Activated naive CD4-positive, alpha-beta T cell treated with anti-CD3 and anti-CD28 coated beads, Interleukin-2, amount 50 U/mL, for 72 hours (primary cell): Measurements from ENCODE around the gene ZNF562. TPM values are rescaled to one million over a fixed set of nuclear protein-coding genes. Genes with fewer than 3 reads are reported as not detected.
"Not testable (repeated sequence)": the region's sequence is repeated elsewhere in the genome, so short reads cannot be mapped to it uniquely, and the experiment has no call there.

ENCODE experiments used
- ATAC-seq, 2 donors: fragments of 150-1000 bp; cut with Tn5 transposase; 2 replicates each; pipeline ENCODE4 v1.10.0; 2021; ENCODE audit warnings: mild to moderate bottlenecking in 2 of 2, moderate library complexity in 2 of 2
- DNase-seq, 2 donors: peaks; one replicate each; pipeline ENCODE4 v3.0.0; 2021 to 2022; ENCODE audit warnings: low spot score in 2 of 2
- H3K27ac Mint-ChIP-seq, 2 donors: one replicate each; pipeline ENCODE4 v1.8.0; 2022; ENCODE audit warnings: mild to moderate bottlenecking in 2 of 2, mixed read lengths in 2 of 2
- H3K36me3 Mint-ChIP-seq, 2 donors: one replicate each; pipeline ENCODE4 v1.8.0; 2022; ENCODE audit warnings: mixed read lengths in 2 of 2
- H3K9me3 Mint-ChIP-seq, 2 donors: one replicate each; pipeline ENCODE4 v1.8.0; 2022; ENCODE audit warnings: mixed read lengths in 2 of 2
- total RNA-seq, 2 donors: library from RNA; stranded (reverse); gene quantifications; one replicate each; pipeline ENCODE4 v1.2.3, GENCODE V29; 2022

Gene ZNF562
- total RNA-seq, 2 donors from 2014 or later: 24.2 to 73.4 TPM

DNA sequence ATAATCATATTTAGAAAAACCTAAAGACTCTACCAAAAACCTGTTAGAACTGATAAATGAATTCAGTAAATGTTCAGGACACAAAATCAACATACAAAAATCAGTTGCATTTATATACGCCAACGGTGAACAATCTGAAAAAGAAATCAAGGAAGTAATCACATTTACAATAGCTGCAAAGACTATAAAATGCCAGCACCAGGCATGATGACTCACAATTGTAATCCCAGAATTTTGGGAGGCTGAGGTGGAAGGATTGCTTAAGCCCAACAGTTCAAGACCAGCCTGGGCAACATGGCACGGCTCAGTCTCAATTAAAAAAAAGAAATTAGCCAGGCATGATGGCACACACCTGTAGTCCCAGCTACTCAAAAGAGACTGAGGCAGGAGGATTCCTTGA is 7.0 kb downstream of the ZNF562 start:
- DNase-seq (no peak), ATAC-seq (no peak)
- Mint-ChIP-seq H3K27ac (no peak overlapping the region), H3K36me3 (peaks cover 56 to 94% of the 10 kb centered on the region in 2 donors), H3K9me3 (peaks cover 28 to 53% of the 10 kb centered on the region in 2 donors)

DNA sequence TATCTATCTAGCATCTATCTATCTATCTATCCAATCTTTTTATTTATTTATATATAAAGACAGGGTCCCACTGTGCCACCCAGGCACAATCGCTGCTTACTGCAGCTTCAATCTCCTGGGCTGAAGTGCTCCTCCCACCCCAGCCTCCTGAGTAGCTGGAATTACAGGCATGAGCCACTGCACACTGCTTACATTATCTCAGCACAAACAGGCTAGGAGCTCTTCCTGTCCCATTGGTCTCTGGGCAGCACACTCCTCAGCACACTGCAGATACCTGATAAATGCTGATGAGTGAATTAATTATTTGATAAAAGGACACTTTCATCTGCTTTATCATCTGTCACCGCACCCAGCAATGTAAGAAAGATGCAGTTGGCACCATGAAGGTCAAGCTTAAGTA is 16.1 kb downstream of the ZNF562 start:
- peaks cover 31 to 65% of the 10 kb centered on the region in 2 donors for H3K36me3 Mint-ChIP-seq
- H3K27ac Mint-ChIP-seq: no peak overlapping the region
- H3K9me3 Mint-ChIP-seq: peaks cover 4 to 5% of the 10 kb centered on the region in 2 donors
- DNase-seq: no peak
- no peak for ATAC-seq

DNA sequence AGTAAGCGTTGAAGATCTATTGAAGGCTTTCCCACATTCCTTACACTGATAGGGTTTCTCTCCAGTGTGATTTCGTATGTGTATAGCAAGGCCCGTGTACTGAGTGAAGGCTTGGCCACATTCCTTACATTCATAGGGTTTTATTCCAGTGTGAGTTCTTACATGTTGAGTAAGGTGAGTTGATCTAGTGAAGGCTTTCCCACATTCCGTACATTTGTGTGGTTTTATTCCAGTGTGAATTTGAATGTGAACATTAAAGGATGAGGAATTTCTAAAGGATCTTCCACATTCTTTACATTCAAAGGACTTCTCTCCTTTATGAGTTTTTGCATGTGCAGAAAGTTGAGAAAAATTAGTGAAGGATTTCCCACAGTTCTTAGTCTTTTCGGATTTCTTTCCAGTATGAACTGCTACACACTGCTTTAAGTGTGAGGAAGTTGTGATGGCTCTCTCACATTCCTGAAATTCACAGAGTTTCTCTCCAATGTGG is 21.8 kb downstream of the ZNF562 start:
- ATAC-seq, H3K27ac Mint-ChIP-seq, DNase-seq: not testable (repeated sequence)
- peaks cover 66 to 96% of the 10 kb centered on the region in 2 donors for H3K36me3 Mint-ChIP-seq
- peaks cover 23 to 28% of the 10 kb centered on the region in 2 donors for H3K9me3 Mint-ChIP-seq

DNA sequence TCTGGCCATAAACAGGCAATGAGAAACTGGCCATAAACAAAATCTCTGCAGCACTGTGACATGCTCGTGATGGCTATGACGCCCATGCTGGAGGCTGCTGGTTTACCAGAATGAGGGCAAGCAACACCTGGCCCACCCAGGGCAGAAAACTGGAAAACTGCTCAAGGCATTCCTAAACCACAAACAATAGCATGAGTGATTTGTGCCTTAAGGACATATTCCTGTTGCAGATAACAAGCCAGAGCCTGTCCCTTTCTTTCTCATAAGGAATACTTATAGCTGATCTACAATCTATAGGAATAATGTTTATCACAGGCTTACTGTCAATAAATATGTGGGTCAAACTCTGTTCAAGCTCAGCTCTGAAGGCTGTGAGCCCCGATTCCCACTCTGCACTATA is 23.4 kb downstream of the ZNF562 start:
- Mint-ChIP-seq H3K9me3 (peaks cover 19 to 23% of the 10 kb centered on the region in 2 donors), H3K36me3 (peaks cover 58 to 82% of the 10 kb centered on the region in 2 donors)
- not testable (repeated sequence) for DNase-seq, ATAC-seq, H3K27ac Mint-ChIP-seq

DNA sequence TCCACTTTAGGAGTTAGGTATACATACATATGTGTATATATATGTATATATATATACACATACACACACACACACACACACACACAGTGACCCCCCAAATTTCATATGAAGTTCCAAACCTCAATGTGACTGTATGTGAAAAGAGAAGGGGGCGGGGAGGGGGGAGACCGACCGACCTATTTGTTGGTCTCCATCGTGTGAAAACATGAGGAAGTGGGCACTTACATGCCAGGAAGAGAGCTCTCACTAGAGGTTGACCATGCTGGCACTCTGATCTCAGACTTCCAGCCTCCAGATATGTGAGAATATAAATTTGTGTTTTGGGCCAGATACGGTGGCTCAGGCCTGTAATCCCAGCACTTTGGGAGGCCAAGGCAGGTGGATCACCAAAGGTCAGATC is 24.6 kb downstream of the ZNF562 start:
- Mint-ChIP-seq H3K36me3 (peaks cover 54 to 79% of the 10 kb centered on the region in 2 donors), H3K9me3 (peaks cover 19 to 23% of the 10 kb centered on the region in 2 donors), H3K27ac (no peak overlapping the region)
- no peak for ATAC-seq
- no peak for DNase-seq

DNA sequence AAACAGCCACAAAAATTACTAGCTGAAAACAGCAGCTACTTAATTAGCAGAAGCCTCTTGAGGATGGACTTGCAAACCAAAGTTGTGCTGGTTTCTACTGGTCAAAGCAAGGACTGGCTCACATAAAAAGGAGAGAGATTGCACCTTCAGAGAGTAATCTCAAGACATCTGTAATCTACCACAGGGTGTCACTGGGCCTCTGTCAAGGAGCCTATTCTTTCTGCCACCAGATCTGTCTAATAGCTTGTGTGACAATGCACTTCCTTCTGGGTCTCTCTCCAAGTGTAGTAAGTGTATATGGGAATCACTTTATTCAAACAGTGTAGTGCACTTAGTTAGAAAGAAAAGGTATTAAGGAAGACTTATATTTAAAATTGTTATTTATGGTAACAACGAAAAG is 29.4 kb downstream of the ZNF562 start:
- no peak overlapping the region for H3K27ac Mint-ChIP-seq
- DNase-seq: no peak
- peaks cover 6 to 19% of the 10 kb centered on the region in 2 donors for H3K9me3 Mint-ChIP-seq
- H3K36me3 Mint-ChIP-seq: peaks cover 28 to 39% of the 10 kb centered on the region in 2 donors
- ATAC-seq: peak in 1 of 2 donors; percentile 37

DNA sequence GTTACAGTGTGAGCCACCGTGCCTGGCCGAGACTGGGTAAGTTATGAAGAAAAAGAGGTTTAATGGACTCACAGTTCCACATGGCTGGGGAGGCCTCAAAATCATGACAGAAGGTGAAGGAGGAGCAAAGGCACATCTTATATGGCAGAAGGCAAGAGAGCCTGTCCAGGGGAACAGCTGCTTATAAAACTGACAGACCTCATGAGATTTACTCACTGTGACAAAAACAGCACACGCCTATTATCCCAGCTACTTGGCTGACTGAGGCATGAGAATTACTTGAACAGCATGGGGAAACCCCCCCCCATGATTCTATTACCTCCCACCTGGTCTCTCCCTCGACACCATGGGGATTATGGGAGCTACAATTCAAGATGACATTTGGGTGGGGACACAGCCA is 30.4 kb downstream of the ZNF562 start:
- ATAC-seq (no peak), DNase-seq (no peak)
- Mint-ChIP-seq H3K36me3 (peaks cover 22 to 29% of the 10 kb centered on the region in 2 donors), H3K27ac (no peak overlapping the region), H3K9me3 (peaks cover 6 to 18% of the 10 kb centered on the region in 2 donors)

DNA sequence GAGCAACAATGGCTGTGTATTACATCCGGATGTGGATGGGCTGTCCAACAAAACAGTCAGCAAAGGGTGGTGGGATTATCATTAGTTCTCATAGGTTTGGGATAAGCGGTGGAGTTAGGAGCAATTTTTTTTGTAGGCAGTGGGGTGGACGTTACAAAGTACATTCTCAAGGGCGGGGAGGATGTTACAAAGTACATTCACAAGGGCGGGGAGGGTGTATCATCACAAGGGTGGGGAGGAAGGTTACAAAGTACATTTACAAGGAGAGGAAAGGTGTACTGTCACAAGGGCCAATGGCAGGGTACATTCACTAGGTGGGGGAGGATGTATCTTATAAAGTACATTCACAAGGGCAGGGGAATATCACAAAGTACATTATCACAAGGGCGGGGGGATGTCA is 33.1 kb downstream of the ZNF562 start:
- ATAC-seq (no peak), DNase-seq (no peak)
- Mint-ChIP-seq H3K27ac (no peak overlapping the region), H3K36me3 (peaks cover 17% of the 10 kb centered on the region in 2 donors), H3K9me3 (peaks cover 6 to 18% of the 10 kb centered on the region in 2 donors)

DNA sequence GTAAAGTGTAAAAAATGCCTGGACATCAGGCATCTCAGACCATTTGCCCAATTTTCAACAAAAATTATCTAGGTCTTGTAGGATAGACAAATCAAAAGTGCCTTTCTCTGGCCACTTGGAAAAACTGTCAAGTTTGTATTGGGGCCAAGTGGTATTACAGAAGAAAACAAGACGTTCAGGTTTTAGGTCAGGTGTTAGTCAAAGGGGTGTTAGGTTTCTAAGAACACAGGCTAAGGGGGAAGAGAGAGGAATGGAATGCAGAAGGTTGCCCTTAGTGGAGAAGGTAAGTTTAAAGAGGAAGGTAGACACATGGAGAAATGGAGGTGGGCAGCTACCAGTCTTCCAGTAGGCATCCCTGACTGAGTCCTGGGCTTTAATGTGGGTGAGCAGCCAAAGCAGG is 33.9 kb downstream of the ZNF562 start:
- ATAC-seq (no peak), DNase-seq (no peak)
- Mint-ChIP-seq H3K36me3 (peaks cover 12 to 17% of the 10 kb centered on the region in 2 donors), H3K9me3 (peaks cover 6 to 18% of the 10 kb centered on the region in 2 donors), H3K27ac (no peak overlapping the region)

DNA sequence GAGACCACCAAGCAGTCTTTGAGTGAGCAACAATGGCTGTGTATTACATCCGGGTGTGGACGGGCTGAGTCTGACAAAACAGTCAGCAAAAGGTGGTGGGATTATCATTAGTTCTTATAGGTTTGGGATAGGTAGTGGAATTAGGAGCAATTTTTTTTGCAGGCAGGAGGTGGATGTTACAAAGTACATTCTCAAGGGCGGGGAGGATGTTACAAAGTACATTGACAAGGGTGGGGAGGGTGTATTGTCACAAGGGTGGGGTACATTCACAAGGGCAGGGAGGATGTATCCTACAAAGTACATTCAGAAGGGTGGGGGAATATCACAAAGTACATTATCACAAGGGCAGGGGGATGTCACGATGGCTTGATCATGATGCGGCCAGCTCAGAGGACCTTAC is 38.9 kb downstream of the ZNF562 start:
- peaks cover 2 to 9% of the 10 kb centered on the region in 2 donors for H3K9me3 Mint-ChIP-seq
- ATAC-seq (no peak), DNase-seq (no peak)
- peaks cover 9 to 11% of the 10 kb centered on the region in 2 donors for H3K36me3 Mint-ChIP-seq
- H3K27ac Mint-ChIP-seq: no peak overlapping the region

DNA sequence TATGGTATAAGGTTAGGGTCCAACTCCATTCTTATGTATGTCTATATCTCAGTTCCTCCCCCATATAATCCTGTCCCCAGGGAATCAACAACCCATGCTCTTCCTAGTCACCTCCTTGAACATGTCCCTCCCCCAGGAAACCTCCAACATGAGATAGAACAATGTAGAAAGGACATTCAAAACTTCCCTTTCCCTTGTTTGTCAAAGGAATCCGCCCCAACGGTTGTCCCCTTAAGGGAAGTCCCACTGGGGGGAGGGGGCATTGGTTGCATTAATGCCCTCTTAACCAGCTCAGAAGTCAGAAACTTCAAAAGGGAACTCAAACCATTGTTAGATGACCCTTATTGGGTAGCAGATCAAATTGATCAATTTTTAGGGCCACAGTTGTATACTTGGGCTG is 47.0 kb downstream of the ZNF562 start:
- Mint-ChIP-seq H3K36me3 (peaks cover 0 to 7% of the 10 kb centered on the region in 2 donors), H3K9me3 (no peaks in the 10 kb centered on the region), H3K27ac (peak overlapping the region in 1 of 2 donors; percentile 10)
- no peak for DNase-seq
- ATAC-seq: no peak

DNA sequence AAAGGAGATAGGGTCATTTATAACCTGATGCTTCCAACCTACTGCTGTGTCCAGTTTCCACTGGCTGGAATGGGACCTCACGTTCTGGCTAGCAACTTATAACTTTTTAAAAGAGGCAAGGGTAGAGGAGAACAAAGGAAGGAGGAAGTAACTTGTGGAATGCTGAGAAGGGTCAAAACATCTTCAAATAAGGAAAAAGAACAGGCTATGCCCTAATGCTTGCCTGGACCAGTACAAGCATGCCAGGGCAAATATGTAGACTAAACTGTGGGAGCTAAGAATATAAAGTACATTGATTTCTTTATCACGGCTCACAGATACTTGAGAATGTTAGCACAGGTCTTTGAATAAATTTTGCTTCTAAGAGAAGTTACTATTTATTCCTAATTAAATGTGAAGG is 52.4 kb downstream of the ZNF562 start:
- H3K27ac Mint-ChIP-seq: peak overlapping the region in 1 of 2 donors; percentile 99
- H3K9me3 Mint-ChIP-seq: peaks cover 0 to 4% of the 10 kb centered on the region in 2 donors
- no peak for ATAC-seq
- H3K36me3 Mint-ChIP-seq: peaks cover 30 to 32% of the 10 kb centered on the region in 2 donors
- DNase-seq: no peak

DNA sequence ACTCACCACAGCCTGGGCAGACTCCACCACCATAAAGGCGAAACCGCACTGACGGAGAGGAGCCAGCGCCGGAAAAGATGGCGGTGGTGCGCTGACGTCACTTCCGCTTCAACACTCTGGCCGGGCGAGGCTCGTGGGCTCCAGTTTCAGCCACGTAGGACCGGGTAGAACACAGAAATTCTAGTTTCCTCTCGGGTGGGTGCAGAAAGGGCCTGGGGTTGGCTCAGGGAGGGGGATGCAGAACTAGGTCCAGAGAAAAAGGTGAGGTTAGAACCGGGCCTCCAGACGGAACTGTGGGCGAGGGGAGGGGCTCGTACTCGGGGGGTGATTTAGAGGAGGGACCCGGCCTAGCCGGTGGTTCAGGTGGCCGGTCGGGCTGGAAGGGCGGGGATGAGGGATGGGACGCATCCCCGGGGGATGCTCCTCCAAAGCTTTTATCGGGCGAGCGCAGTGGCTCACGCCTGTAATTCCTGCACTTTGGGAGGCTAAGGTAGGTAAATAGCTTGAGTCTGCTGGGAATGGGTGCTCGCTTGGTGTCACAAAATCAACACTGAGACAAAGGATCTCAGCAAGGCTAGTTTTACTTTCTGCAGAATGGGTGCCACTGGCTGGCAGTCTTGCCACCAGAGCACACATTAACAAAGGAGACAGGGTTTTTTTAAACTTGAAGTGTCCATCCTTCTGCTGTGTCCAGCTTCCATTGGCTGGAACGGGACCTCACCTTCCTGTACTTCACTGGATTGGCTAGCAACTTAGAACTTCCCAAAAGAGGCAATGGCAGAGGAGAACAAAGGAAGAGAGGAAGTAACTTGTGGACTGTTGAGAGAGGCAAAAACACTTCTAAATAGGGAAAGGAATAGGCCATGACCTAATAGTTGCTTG is 53.5 kb downstream of the ZNF562 start, which contains the start of gene ZNF561:
Gene ZNF561, minus strand, starts transcription at position 77 of the 882 bp plus-strand sequence. CDS start 1,776 bp downstream, outside the sequence.
- Mint-ChIP-seq H3K9me3 (peaks cover 0 to 4% of the 10 kb centered on the region in 2 donors), H3K36me3 (peaks cover 31 to 42% of the 10 kb centered on the region in 2 donors), H3K27ac (peak within 1 kb of the TSS; percentile 99 to 100)
- ATAC-seq (peak; percentile 90 to 93), DNase-seq (peak; percentile 81 to 93)

DNA sequence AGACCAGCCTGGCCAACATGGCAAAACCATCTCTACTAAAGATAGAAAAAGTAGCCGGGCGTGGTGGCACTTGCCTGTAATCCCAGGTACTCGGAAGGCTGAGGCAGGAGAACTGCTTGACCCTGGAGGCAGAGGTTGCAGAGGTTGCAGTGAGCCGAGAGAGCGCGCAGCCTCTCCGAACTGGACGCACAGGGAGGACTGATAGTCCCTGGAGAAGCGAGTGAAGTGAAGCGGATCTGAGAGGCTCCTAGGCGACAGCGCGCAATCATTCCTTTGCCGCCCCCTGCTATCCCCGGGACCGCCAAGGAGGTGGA is 54.1 kb downstream of the ZNF562 start:
- Mint-ChIP-seq H3K27ac (peak overlapping the region; percentile 99 to 100), H3K36me3 (peaks cover 31 to 45% of the 10 kb centered on the region in 2 donors), H3K9me3 (peaks cover 0 to 4% of the 10 kb centered on the region in 2 donors)
- no peak for DNase-seq
- ATAC-seq: no peak

DNA sequence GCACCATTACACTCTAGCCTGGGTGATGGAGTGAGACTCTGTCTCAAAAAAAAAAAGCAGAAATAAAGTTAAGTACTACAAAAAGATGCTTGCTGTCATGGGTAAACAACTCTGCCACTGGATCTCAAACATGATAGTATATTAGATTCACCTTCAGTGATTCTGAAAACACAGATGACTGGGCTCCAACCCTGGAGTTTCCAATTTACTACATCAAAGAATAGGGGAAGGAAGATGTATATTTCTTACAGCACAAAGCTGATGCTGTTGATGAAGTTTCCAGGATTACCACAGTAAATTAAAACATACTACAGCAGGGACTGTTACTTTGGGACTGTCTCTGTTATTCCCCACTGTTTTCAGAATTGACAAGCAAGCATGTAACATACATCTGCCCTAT is 59.1 kb downstream of the ZNF562 start:
- H3K27ac Mint-ChIP-seq: peak overlapping the region in 1 of 2 donors; percentile 58
- ATAC-seq: peak; percentile 56 to 86
- DNase-seq: no peak

DNA sequence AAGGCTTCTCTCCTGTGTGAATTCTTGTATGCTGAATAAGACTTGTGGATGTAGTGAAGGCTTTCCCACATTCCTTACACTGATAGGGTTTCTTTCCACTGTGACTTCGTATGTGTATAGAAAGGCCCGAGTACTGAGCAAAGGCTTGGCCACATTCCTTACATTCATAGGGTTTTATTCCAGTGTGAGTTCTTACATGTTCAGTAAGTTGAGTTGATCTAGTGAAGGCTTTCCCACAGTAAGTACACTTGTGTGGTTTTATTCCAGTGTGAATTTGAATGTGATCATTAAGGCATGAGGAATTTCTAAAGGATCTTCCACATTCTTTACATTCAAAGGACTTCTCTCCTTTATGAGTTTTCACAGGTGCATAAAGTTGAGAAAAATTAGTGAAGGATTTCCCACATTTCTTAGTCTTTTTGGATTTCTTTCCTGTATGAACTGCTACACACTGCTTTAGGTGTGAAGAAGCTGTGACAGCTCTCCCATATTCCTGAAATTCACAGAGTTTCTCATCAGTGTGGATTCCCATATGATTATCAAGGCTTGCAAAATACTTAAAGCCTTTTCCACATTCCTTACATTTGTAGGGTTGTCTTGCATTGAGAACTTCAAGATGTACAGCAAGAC is 64.3 kb downstream of the ZNF562 start:
- ATAC-seq: no peak
- H3K9me3 Mint-ChIP-seq: peaks cover 30 to 32% of the 10 kb centered on the region in 2 donors
- H3K36me3 Mint-ChIP-seq: peaks cover 67 to 85% of the 10 kb centered on the region in 2 donors
- DNase-seq: no peak
- H3K27ac Mint-ChIP-seq: no peak overlapping the region

More for the DNA sequence above, 59.1 kb downstream of the ZNF562 start:
- H3K9me3 Mint-ChIP-seq: peaks cover 4 to 6% of the 10 kb centered on the region in 2 donors
- peaks cover 57 to 83% of the 10 kb centered on the region in 2 donors for H3K36me3 Mint-ChIP-seq

DNA sequence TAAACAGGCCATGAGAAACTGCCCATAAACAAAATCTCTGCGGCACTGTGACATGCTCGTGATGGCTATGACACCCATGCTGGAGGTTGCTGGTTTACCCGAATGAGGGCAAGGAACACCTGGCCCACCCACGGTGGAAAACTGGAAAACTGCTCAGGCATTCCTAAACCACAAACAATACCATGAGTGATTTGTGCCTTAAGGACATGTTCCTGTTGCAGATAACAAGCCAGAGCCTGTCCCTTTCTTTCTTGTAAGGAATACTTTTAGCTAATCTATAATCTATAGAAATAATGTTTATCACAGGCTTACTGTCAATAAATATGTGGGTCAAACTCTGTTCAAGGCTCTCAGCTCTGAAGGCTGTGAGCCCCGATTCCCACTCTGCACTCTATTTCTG is 66.0 kb downstream of the ZNF562 start:
- no peak for DNase-seq
- peaks cover 61 to 69% of the 10 kb centered on the region in 2 donors for H3K36me3 Mint-ChIP-seq
- no peak for ATAC-seq
- H3K27ac Mint-ChIP-seq: peak overlapping the region in 1 of 2 donors; percentile 46
- peaks cover 30 to 32% of the 10 kb centered on the region in 2 donors for H3K9me3 Mint-ChIP-seq
